ENCODE results near the gene APOBEC2.

The APOBEC2 gene

GRCh38 chr6:41059556-41059955, 6.6 kb downstream of the APOBEC2 start:
- Histone ChIP-seq H3K4me3 (ENCODE audit: low read length in 2 of 2) (no peak overlapping the region), H3K36me3 (ENCODE audit: control insufficient read depth in 2 of 2, insufficient read depth in 2 of 2, low read length in 2 of 2) (peaks cover 11% of the 10 kb centered on the region in 2 donors), H3K4me1 (ENCODE audit: control insufficient read depth, insufficient read depth, low read length) (peaks cover 46% of the 10 kb centered on the region), H3K9ac (ENCODE audit: low read length in 2 of 2) (no peak overlapping the region), H3K9me3 (ENCODE audit: control insufficient read depth in 2 of 2, low read length in 2 of 2) (no peaks in the 10 kb centered on the region), H3K27me3 (ENCODE audit: control insufficient read depth in 1 of 2, insufficient read depth in 2 of 2, low read length in 2 of 2) (no peaks in the 10 kb centered on the region), H3K27ac (ENCODE audit: low read length) (peak overlapping the region; percentile 55)

- Histone ChIP-seq H3K4me3 (ENCODE audit: low read length in 2 of 2) (peak overlapping the region in 1 of 2 donors; percentile 9), H3K9me3 (ENCODE audit: control insufficient read depth in 2 of 2, low read length in 2 of 2) (no peaks in the 10 kb centered on the region), H3K27ac (ENCODE audit: low read length) (no peak overlapping the region), H3K36me3 (ENCODE audit: control insufficient read depth in 2 of 2, insufficient read depth in 2 of 2, low read length in 2 of 2) (peaks cover 15 to 17% of the 10 kb centered on the region in 2 donors), H3K9ac (ENCODE audit: low read length in 2 of 2) (no peak overlapping the region), H3K27me3 (ENCODE audit: control insufficient read depth in 1 of 2, insufficient read depth in 2 of 2, low read length in 2 of 2) (no peaks in the 10 kb centered on the region), H3K4me1 (ENCODE audit: control insufficient read depth, insufficient read depth, low read length) (peaks cover 29% of the 10 kb centered on the region)
Observed at GRCh38 chr6:41061196-41061726, 8.3 kb downstream of the APOBEC2 start.

GRCh38 chr6:41062056-41062455, 9.1 kb downstream of the APOBEC2 start:
- peaks cover 16 to 17% of the 10 kb centered on the region in 2 donors for H3K36me3 ChIP-seq (ENCODE audit: control insufficient read depth in 2 of 2, insufficient read depth in 2 of 2, low read length in 2 of 2)
- no peak overlapping the region for H3K27ac ChIP-seq (ENCODE audit: low read length)
- no peaks in the 10 kb centered on the region for H3K9me3 ChIP-seq (ENCODE audit: control insufficient read depth in 2 of 2, low read length in 2 of 2)
- H3K4me1 ChIP-seq (ENCODE audit: control insufficient read depth, insufficient read depth, low read length) = peaks cover 21% of the 10 kb centered on the region
- H3K9ac ChIP-seq (ENCODE audit: low read length in 2 of 2) = no peak overlapping the region
- no peaks in the 10 kb centered on the region for H3K27me3 ChIP-seq (ENCODE audit: control insufficient read depth in 1 of 2, insufficient read depth in 2 of 2, low read length in 2 of 2)
- no peak overlapping the region for H3K4me3 ChIP-seq (ENCODE audit: low read length in 2 of 2)

GRCh38 chr6:41063884-41064285, 10.9 kb downstream of the APOBEC2 start:
- Histone ChIP-seq H3K4me3 (ENCODE audit: low read length in 2 of 2) (no peak overlapping the region), H3K9ac (ENCODE audit: low read length in 2 of 2) (no peak overlapping the region), H3K9me3 (ENCODE audit: control insufficient read depth in 2 of 2, low read length in 2 of 2) (no peaks in the 10 kb centered on the region), H3K4me1 (ENCODE audit: control insufficient read depth, insufficient read depth, low read length) (peaks cover 7% of the 10 kb centered on the region), H3K27me3 (ENCODE audit: control insufficient read depth in 1 of 2, insufficient read depth in 2 of 2, low read length in 2 of 2) (no peaks in the 10 kb centered on the region), H3K36me3 (ENCODE audit: control insufficient read depth in 2 of 2, insufficient read depth in 2 of 2, low read length in 2 of 2) (peaks cover 27 to 30% of the 10 kb centered on the region in 2 donors), H3K27ac (ENCODE audit: low read length) (peak overlapping the region; percentile 38)

GRCh38 chr6:41064841-41065240, 11.8 kb downstream of the APOBEC2 start:
- Histone ChIP-seq H3K4me3 (ENCODE audit: low read length in 2 of 2) (no peak overlapping the region), H3K36me3 (ENCODE audit: control insufficient read depth in 2 of 2, insufficient read depth in 2 of 2, low read length in 2 of 2) (peaks cover 27 to 35% of the 10 kb centered on the region in 2 donors), H3K9me3 (ENCODE audit: control insufficient read depth in 2 of 2, low read length in 2 of 2) (no peaks in the 10 kb centered on the region), H3K27me3 (ENCODE audit: control insufficient read depth in 1 of 2, insufficient read depth in 2 of 2, low read length in 2 of 2) (no peaks in the 10 kb centered on the region), H3K4me1 (ENCODE audit: control insufficient read depth, insufficient read depth, low read length) (peaks cover 7% of the 10 kb centered on the region), H3K27ac (ENCODE audit: low read length) (peak overlapping the region; percentile 38), H3K9ac (ENCODE audit: low read length in 2 of 2) (no peak overlapping the region)

- Histone ChIP-seq H3K27ac (ENCODE audit: low read length) (no peak overlapping the region), H3K4me3 (ENCODE audit: low read length in 2 of 2) (no peak overlapping the region), H3K9ac (ENCODE audit: low read length in 2 of 2) (no peak overlapping the region), H3K9me3 (ENCODE audit: control insufficient read depth in 2 of 2, low read length in 2 of 2) (no peaks in the 10 kb centered on the region), H3K36me3 (ENCODE audit: control insufficient read depth in 2 of 2, insufficient read depth in 2 of 2, low read length in 2 of 2) (peaks cover 29 to 35% of the 10 kb centered on the region in 2 donors), H3K27me3 (ENCODE audit: control insufficient read depth in 1 of 2, insufficient read depth in 2 of 2, low read length in 2 of 2) (no peaks in the 10 kb centered on the region), H3K4me1 (ENCODE audit: control insufficient read depth, insufficient read depth, low read length) (peaks cover 7% of the 10 kb centered on the region)
Observed at GRCh38 chr6:41065550-41066026, 12.6 kb downstream of the APOBEC2 start.

GRCh38 chr6:41066867-41067304, 13.9 kb downstream of the APOBEC2 start:
- Histone ChIP-seq H3K9me3 (ENCODE audit: control insufficient read depth in 2 of 2, low read length in 2 of 2) (no peaks in the 10 kb centered on the region), H3K27me3 (ENCODE audit: control insufficient read depth in 1 of 2, insufficient read depth in 2 of 2, low read length in 2 of 2) (no peaks in the 10 kb centered on the region), H3K36me3 (ENCODE audit: control insufficient read depth in 2 of 2, insufficient read depth in 2 of 2, low read length in 2 of 2) (peaks cover 26 to 31% of the 10 kb centered on the region in 2 donors), H3K27ac (ENCODE audit: low read length) (no peak overlapping the region), H3K4me1 (ENCODE audit: control insufficient read depth, insufficient read depth, low read length) (peaks cover 2% of the 10 kb centered on the region), H3K9ac (ENCODE audit: low read length in 2 of 2) (no peak overlapping the region), H3K4me3 (ENCODE audit: low read length in 2 of 2) (no peak overlapping the region)

GRCh38 chr6:41071501-41071922, 18.5 kb downstream of the APOBEC2 start:
- Histone ChIP-seq H3K27ac (ENCODE audit: low read length) (peak overlapping the region; percentile 99), H3K4me1 (ENCODE audit: control insufficient read depth, insufficient read depth, low read length) (peaks cover 16% of the 10 kb centered on the region), H3K27me3 (ENCODE audit: control insufficient read depth in 1 of 2, insufficient read depth in 2 of 2, low read length in 2 of 2) (no peaks in the 10 kb centered on the region), H3K9ac (ENCODE audit: low read length in 2 of 2) (peak overlapping the region; percentile 97 to 98), H3K9me3 (ENCODE audit: control insufficient read depth in 2 of 2, low read length in 2 of 2) (no peaks in the 10 kb centered on the region), H3K36me3 (ENCODE audit: control insufficient read depth in 2 of 2, insufficient read depth in 2 of 2, low read length in 2 of 2) (peaks cover 12 to 20% of the 10 kb centered on the region in 2 donors), H3K4me3 (ENCODE audit: low read length in 2 of 2) (peak overlapping the region; percentile 88 to 96)

GRCh38 chr6:41071923-41072835, 19.2 kb downstream of the APOBEC2 start, which contains the start of gene OARD1:
Gene OARD1 (minus strand): TSS chr6:41072356. CDS start chr6:41071634, 722 bp downstream.
- Histone ChIP-seq H3K9me3 (ENCODE audit: control insufficient read depth in 2 of 2, low read length in 2 of 2) (no peaks in the 10 kb centered on the region), H3K27me3 (ENCODE audit: control insufficient read depth in 1 of 2, insufficient read depth in 2 of 2, low read length in 2 of 2) (no peaks in the 10 kb centered on the region), H3K4me1 (ENCODE audit: control insufficient read depth, insufficient read depth, low read length) (peaks cover 16% of the 10 kb centered on the region), H3K9ac (ENCODE audit: low read length in 2 of 2) (peak within 1 kb of the TSS; percentile 98), H3K36me3 (ENCODE audit: control insufficient read depth in 2 of 2, insufficient read depth in 2 of 2, low read length in 2 of 2) (peaks cover 12 to 17% of the 10 kb centered on the region in 2 donors), H3K4me3 (ENCODE audit: low read length in 2 of 2) (peak within 1 kb of the TSS; percentile 88 to 96), H3K27ac (ENCODE audit: low read length) (peak within 1 kb of the TSS; percentile 99)

- Histone ChIP-seq H3K9me3 (ENCODE audit: control insufficient read depth in 2 of 2, low read length in 2 of 2) (no peaks in the 10 kb centered on the region), H3K9ac (ENCODE audit: low read length in 2 of 2) (peak within 1 kb of the TSS; percentile 98), H3K4me3 (ENCODE audit: low read length in 2 of 2) (peak within 1 kb of the TSS; percentile 88 to 96), H3K36me3 (ENCODE audit: control insufficient read depth in 2 of 2, insufficient read depth in 2 of 2, low read length in 2 of 2) (peaks cover 11 to 12% of the 10 kb centered on the region in 2 donors), H3K4me1 (ENCODE audit: control insufficient read depth, insufficient read depth, low read length) (peaks cover 16% of the 10 kb centered on the region), H3K27ac (ENCODE audit: low read length) (peak within 1 kb of the TSS; percentile 99), H3K27me3 (ENCODE audit: control insufficient read depth in 1 of 2, insufficient read depth in 2 of 2, low read length in 2 of 2) (no peaks in the 10 kb centered on the region)
Observed at GRCh38 chr6:41072836-41073202, 19.8 kb downstream of the APOBEC2 start, which contains the start of gene NFYA. Gene NFYA (plus strand): TSS chr6:41072974. CDS start chr6:41079090, 6,116 bp downstream.
